HG03175 (cell line): Measurements from ENCODE around the gene DDX51.
"Not testable (repeated sequence)": the region's sequence is repeated elsewhere in the genome, so short reads cannot be mapped to it uniquely, and the experiment has no call there.

Source experiments
- ATAC-seq: cut with Tn5 transposase; IDR thresholded peaks from one replicate; pipeline ENCODE4 v1.9.1; 2021; ENCODE audit warnings: mild to moderate bottlenecking, moderate library complexity; ENCODE audit not compliant: unreplicated experiment

Gene DDX51

GRCh38 chr12:132154941-132155770, 11.0 kb upstream of the DDX51 start:
- ATAC-seq = no peak

DNA sequence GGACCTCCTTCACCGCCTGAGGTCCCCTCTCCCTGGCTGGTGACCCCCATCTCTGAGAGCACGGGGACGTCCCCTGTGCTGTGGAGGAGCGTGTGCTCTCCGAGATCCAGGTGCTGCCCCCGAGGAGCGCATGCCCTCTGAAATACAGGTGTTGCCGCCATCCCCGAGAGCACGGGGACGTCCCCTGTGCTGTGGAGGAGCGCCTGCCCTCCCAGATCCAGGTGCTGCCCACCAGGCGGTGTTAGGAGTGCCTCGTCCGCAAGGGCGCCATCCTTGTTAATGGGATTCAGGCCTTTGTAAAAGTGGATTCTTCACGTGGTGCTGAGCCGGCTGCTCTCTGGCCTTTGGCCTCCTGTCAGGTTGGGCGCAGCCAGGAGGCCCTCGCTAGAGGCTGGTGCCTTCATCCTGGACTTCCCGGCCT, 10.2 kb upstream of the DDX51 start:
- peak; percentile 13 for ATAC-seq

DNA sequence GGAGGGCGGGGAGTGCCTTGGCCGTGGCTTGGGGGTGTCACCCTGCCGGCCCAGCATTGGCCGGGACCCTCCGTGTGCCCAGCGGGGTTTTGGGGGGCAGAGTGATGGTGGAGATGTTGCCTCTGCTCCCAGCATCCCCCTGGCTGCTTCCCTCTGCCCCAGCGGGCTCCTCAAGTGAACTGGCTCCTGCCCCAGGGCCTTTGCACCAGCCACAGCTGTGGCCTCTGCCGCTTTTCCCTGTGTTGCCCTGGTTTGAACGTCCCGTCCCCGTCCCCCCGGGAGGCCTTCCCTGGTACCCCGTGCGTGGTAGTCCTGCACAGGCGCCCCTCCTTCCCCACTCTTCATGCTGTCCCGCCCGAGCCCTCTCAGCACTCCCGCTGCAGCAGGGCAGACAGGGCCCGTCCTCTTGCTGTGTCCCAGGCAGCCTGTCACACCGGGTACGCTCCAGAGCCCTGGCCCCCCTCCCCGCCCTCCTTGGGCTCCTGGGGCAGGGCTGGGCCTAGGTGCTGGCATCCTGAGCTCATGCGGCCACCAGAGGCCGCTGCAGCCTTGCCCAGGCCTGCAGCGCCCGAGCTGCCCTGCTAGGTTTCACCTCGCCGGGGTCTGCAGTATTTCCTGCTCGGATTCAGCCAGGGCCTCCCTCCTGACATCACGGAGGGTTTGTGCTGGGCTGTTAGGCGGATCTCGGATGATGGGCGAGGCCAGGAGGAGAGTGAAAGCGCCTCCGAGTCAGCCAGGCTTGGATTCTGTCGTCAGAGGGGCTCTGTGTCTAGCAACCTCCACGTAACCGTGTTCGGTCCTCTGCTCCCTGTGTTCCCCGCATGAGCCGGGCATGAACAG, 9.6 kb upstream of the DDX51 start:
- peak; percentile 82 for ATAC-seq

DNA sequence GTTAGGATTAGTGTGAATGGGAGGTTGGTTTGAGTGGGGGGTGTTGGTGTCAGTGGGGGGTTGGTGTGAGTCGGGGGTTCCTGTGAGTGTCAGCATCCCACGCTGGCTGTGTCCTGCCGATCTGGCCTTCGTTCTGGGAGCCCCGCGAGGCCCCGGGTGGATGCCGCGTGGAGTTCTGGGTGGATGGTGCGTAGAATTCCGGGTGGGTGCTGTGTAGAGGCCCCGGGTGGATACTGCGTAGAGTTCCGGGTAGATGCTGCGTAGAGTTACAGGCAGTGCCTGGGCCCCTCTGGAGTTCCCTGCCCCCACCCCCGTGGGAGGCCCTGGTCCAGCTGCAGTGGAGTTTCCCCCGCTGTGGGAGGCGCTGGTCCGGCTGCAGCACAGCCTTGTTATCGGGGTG, 8.8 kb upstream of the DDX51 start:
- no peak for ATAC-seq

DNA sequence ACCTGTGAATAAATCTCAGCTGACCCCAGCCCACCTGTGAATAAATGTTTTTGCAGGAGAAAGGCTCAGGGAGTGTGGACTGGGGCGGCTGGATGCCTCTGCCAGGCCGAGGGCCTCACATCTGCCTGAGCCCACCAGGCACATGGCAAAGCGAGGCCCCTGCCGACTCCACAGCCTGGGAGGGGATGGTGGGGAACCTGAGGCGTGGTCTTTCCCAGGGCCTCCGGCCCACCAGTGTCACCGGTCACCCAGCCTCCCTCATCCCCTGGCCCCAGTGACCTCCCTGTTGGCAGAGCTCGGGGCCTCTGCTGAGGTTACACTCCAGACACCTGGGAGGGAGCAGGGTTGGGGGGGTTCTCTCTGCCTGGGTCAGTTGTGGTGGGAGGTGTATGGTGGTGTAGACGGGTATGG, 8.3 kb upstream of the DDX51 start:
- ATAC-seq = no peak

DNA sequence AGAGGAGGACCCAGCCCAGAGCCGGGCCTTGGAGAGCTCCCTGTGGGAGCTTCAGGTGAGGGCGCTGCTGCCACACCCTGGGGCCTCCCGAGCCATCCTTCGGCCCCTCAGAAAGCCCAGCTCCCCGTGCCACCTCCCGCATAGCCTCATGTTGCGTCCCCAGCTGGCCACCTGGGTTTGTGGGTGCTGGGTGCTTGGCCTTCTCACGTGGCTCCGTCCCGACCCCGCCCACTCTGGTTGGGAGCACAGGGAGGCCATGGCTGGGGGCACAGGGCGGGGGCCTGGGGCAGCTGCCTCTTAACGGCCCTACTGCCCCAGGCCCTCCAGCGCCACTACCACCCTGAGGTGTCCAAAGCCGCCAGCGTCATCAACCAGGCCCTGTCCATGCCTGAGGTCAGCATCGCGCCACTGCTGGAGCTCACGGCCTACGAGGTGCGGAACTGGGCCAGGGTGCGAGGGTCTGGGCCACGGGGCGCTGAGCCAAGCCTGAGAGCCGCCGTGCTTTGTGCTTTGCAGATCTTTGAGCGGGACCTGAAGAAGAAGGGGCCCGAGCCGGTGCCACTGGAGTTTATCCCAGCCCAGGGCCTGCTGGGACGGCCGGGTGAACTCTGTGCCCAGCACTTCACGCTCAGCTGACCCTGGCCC, 7.8 kb upstream of the DDX51 start:
- ATAC-seq = no peak

GRCh38 chr12:132151145-132151765, 7.1 kb upstream of the DDX51 start:
- no peak for ATAC-seq

DNA sequence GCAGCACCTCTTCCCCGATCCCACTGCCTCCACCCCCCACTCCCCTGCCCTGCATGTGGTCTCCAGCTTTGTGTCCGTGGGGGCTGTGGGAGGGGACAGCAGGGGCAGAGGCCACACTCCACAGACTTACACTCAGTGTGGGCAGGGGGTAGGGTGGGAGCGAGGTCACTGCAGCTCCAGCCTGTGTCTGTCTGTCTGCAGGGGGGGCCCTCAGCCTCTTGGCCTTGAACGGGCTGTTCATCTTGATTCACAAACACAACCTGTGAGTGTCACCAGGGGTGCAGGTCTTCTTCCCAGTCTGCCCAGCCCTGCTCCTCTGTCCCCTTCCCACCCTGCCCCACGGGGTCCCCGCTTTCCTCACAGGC, 6.6 kb upstream of the DDX51 start:
- no peak for ATAC-seq

- not testable (repeated sequence) for ATAC-seq
These were observed 5.4 kb upstream of the DDX51 start for GRCh38 chr12:132149526-132149925.

- no peak for ATAC-seq
These were observed 4.4 kb upstream of the DDX51 start for GRCh38 chr12:132148368-132149045.

DNA sequence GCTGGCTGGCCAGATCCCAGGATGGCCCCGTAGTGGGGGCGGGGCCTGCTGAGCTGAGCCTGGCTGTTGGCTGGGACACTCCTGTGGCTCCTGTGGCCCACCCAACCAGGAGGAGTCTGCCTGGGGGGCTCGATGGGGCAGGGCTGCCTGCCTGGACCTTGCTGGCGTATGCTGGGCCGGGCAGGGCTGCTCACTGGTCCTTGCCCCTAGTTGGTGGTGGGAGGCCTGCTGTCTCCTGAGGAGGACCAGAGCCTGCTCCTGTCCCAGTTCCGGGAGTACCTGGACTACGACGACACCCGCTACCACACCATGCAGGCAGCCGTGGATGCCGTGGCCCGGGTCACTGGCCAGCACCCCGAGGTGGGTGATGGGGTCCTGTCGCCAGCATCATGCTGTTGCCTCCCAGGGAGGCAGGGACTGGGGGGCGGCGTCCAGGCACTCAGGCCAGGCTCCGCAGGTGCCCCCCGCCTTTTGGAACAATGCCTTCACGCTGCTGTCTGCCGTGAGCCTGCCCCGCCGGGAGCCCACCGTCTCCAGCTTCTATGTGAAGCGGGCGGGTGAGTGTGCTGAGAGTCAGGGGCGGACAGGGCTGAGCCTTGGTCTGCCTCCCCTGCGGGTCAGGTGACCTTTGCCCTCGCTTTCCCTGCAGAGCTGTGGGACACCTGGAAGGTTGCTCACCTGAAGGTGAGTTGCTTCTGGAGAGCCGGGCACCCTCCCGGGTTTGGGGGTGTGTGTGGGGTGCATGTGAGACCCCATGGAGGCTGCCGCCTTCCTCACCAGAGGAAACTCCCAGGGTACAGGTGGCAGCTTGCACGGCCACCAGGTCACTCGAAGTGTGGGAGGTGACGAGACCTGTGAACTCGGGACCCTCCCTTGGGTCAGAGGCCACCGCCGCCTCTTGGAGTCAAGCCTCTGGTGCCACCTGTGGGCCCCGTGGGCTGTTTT, 3.6 kb upstream of the DDX51 start:
- ATAC-seq = no peak

DNA sequence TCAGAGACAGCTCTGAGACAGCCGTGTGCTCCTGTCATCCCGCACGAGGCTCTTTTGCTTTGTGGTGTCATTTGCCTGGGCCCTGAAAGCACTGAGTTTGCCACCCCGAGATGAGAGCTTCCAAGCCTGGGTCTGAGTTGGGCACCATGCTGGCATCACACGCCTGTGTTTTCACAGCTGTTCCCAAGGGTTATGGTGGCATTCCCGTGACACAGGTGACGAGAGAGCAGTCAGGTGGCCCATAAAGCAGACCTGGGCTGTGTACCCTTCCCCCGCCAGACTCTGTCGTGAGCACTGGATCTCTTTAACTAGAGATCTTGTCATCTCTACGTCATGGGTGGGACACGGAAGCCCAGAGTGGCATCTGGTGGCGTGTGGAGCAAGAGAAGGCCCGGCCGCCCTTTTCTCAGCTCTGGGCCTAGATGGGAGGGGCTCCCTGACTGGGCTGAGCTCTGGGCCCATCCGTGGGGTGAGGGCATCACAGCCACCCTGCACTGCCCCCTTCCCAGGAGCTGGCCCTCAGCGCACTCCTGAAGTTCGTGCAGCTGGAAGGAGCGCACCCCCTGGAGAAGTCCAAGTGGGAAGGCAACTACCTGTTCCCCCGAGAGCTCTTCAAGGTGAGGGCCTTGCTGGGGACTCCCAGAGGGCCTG, 2.8 kb upstream of the DDX51 start:
- ATAC-seq = no peak

- ATAC-seq = no peak
These were observed 2.0 kb upstream of the DDX51 start for GRCh38 chr12:132146098-132146497.

DNA sequence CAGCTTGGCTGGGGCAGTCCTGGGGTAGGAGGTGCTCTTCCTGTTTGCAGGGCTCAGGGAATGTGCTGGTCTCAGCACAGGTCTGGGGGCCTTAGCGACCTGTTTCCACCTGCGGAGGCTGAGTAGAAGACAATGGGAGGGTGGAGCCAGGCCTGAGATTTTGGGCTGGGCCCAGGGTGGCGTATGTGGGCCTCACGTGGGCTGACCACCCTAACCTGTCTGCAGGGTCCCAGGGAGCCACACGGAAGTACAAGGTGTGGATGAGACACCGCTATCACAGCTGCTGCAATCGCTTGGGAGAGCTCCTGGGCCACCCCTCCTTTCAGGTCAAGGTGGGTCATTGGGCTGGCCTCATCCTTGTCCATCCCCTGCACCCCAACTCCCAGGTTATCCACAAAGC, 1.2 kb upstream of the DDX51 start:
- no peak for ATAC-seq

- no peak for ATAC-seq
These were observed 670 bp upstream of the DDX51 start for GRCh38 chr12:132144810-132145168.

DNA sequence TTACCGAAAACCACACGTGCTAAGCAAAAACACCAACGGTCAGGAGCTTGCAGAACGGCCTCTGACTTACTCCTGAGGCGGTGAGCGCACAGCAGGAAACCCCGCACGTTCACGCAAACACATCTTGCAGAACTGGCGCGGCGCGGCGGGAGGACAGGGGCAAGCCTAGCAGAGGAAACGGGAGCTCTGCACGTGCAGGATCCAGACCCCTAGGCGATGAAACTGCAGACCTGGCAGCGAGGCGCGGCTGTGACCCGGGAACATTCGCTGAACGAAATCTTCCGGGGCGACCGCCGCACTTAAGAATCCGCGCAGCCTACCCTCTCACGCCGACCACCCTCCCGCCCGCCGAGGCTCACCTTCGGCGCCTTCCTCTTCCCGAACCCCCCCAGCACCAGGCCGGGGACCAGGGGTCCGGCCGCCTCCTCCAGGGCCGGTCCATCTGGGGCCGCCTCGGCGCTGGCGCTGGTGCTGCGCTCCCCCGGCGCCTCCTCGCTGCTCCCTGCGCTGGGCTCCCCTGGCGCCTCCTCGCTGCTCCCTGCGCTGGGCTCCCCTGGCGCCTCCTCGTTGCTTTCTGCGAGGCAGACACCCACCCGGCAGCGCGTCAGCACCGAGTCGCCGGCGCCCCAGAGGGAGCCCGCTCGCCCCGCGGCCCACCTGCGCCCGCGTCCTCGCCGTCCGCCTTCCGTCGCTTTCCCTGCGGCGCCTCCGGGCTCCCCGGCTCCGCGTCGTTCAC, 615 bp downstream of the DDX51 start:
- ATAC-seq = peak; percentile 41

GRCh38 chr12:132142679-132143335, 1.3 kb downstream of the DDX51 start:
- ATAC-seq = no peak
